WTC11 (cell line): Measurements from ENCODE around the gene NDUFS7. TPM values are rescaled to one million over a fixed set of nuclear protein-coding genes. Genes with fewer than 3 reads are reported as not detected.

Experiments
- ATAC-seq: fragments of 200-7000 bp; cut with Tn5 transposase; 2 replicates; pipeline ENCODE4 v1.10.0; 2021; ENCODE audit warnings: mild to moderate bottlenecking, moderate library complexity
- CTCF ChIA-PET: fragments of 300-600 bp; sonication (Branson Sonifier 250); formaldehyde crosslinking; loops from one replicate; lab custom pipeline; 2021; ENCODE audit warnings: antibody characterized with exemption; lab: Charles Lee
- POLR2A ChIA-PET: fragments of 350-600 bp; sonication (Branson Sonifier 250); formaldehyde crosslinking; loops from one replicate; lab custom pipeline; 2021; ENCODE audit warnings: antibody characterized with exemption; lab: Charles Lee
- DNase-seq: peaks from one replicate; pipeline ENCODE4 v3.0.0; 2021; ENCODE audit warnings: low spot score
- H3K27ac Mint-ChIP-seq: 2 replicates; pipeline ENCODE4 v1.8.0; 2021; ENCODE audit warnings: mixed read lengths
- H3K27me3 Mint-ChIP-seq: 2 replicates; pipeline ENCODE4 v1.8.0; 2021; ENCODE audit warnings: low read depth, mild to moderate bottlenecking, moderate library complexity, mixed read lengths
- H3K36me3 Mint-ChIP-seq: 2 replicates; pipeline ENCODE4 v1.8.0; 2021; ENCODE audit warnings: mixed read lengths
- H3K4me1 Mint-ChIP-seq: 2 replicates; pipeline ENCODE4 v1.8.0; 2022; ENCODE audit warnings: mixed read lengths
- H3K4me3 Mint-ChIP-seq: 2 replicates; pipeline ENCODE4 v1.8.0; 2021; ENCODE audit warnings: mild to moderate bottlenecking, moderate library complexity, mixed read lengths
- H3K9me3 Mint-ChIP-seq: 2 replicates; pipeline ENCODE4 v1.8.0; 2021; ENCODE audit warnings: mixed read lengths
- ATF3 ChIP-seq: sonication (generic); formaldehyde crosslinking; conservative IDR thresholded peaks from 2 replicates; pipeline ENCODE4 v1.8.1; 2022; ENCODE audit warnings: mild to moderate bottlenecking, missing genetic modification reagents
- FOXP1 ChIP-seq: sonication (generic); formaldehyde crosslinking; IDR thresholded peaks from 2 replicates; pipeline ENCODE4 v1.8.0; 2022; ENCODE audit warnings: missing genetic modification reagents, mild to moderate bottlenecking, moderate library complexity, borderline replicate concordance
- GTF2I ChIP-seq: fragments of 250-450 bp; sonication (Bioruptor Pico); conservative IDR thresholded peaks from 2 replicates; pipeline ENCODE4 v1.4.0; 2021; ENCODE audit warnings: mild to moderate bottlenecking
- MXD4 ChIP-seq: fragments of 250-450 bp; sonication (Bioruptor Pico); IDR thresholded peaks from 2 replicates; pipeline ENCODE4 v1.8.0; 2021; ENCODE audit warnings: mild to moderate bottlenecking, moderate library complexity, borderline replicate concordance
- NR1H2 ChIP-seq: sonication (generic); formaldehyde crosslinking; IDR thresholded peaks from 2 replicates; pipeline ENCODE4 v1.9.0; 2021; ENCODE audit warnings: mild to moderate bottlenecking, moderate library complexity, missing genetic modification reagents
- TP53 ChIP-seq: sonication (generic); formaldehyde crosslinking; IDR thresholded peaks from 2 replicates; pipeline ENCODE4 v1.8.1; 2023; ENCODE audit warnings: mild to moderate bottlenecking, missing genetic modification reagents
- total RNA-seq: library from RNA; stranded (reverse); gene quantifications from 3 replicates; pipeline ENCODE4 v1.2.3, GENCODE V29; 2021
- TF ChIP-seq, protein P1 (sequence below): sonication (generic); formaldehyde crosslinking; IDR thresholded peaks from 2 replicates; pipeline ENCODE4 v1.8.0; 2023; ENCODE audit warnings: missing genetic modification reagents, mild to moderate bottlenecking, borderline replicate concordance
- TF ChIP-seq, protein P2 (sequence below): sonication (generic); formaldehyde crosslinking; IDR thresholded peaks from 2 replicates; pipeline ENCODE4 v1.8.1; 2023; ENCODE audit warnings: mild to moderate bottlenecking, missing genetic modification reagents
- TF ChIP-seq, protein P3 (sequence below): fragments of 250-450 bp; sonication (Bioruptor Pico); IDR thresholded peaks from 2 replicates; pipeline ENCODE4 v2.1.2; 2022; ENCODE audit warnings: mild to moderate bottlenecking, moderate library complexity
- TF ChIP-seq, protein P4 (sequence below): sonication (generic); formaldehyde crosslinking; IDR thresholded peaks from 2 replicates; pipeline ENCODE4 v1.8.0; 2023; ENCODE audit warnings: missing genetic modification reagents
- TF ChIP-seq, protein P5 (sequence below): sonication (generic); formaldehyde crosslinking; IDR thresholded peaks from 2 replicates; pipeline ENCODE4 v1.8.0; 2023; ENCODE audit warnings: mild to moderate bottlenecking, missing genetic modification reagents

Gene NDUFS7
- total RNA-seq, 1 experiment from 2014 or later: 136 TPM

DNA sequence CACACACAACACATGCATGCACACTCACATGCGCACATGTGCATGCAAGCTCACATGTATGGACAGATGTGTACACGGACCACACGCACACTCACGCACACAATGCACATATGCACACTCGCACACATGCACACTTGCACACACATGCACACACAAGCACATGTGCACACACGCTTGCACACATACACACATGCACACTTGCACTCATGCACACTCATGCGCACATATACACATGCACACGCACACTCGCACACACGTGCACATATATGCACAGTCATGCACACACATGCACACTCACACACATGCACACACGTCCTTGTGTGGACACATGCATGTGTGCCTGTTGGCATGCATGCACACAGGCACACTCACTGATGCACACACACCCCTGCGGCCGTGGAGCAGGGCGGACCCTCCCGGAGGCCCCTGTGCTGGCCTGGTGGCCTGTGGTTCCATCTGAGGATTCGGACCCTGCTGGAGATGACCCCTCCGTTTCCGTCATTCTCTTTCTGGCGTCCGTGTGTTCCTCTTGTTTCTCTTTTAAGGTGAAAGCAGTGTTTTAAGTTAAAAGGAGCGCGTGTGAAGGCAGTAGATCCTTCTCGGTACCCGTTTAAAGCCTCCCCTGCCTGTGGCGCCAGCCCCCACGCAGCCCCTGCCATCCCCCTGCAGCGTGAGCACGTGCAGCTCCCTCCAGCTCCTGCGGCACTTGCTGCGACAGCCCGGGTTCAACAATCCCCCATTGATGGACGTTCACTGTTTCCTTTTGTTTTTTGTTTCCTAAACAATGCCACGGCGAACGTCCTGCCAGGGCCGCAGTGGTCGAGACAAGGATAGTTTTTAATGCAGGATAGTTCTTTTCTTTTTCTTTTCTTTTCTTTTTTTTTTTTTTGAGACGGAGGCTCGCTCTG, 5.6 kb downstream of the NDUFS7 start:
- peaks cover 6% of the 10 kb centered on the region for H3K4me1 Mint-ChIP-seq
- CTCF ChIA-PET: interaction anchor here (0.7 kb wide), 1 partner anchor 72 kb away, joined by 3 read pairs; no protein-coding TSS in a partner anchor
- ATAC-seq (no peak), DNase-seq (no peak)
- peaks cover 22% of the 10 kb centered on the region for H3K36me3 Mint-ChIP-seq
- H3K27me3 Mint-ChIP-seq: no peaks in the 10 kb centered on the region
- no peak overlapping the region for H3K27ac Mint-ChIP-seq
- TF ChIP-seq, protein P1, sequence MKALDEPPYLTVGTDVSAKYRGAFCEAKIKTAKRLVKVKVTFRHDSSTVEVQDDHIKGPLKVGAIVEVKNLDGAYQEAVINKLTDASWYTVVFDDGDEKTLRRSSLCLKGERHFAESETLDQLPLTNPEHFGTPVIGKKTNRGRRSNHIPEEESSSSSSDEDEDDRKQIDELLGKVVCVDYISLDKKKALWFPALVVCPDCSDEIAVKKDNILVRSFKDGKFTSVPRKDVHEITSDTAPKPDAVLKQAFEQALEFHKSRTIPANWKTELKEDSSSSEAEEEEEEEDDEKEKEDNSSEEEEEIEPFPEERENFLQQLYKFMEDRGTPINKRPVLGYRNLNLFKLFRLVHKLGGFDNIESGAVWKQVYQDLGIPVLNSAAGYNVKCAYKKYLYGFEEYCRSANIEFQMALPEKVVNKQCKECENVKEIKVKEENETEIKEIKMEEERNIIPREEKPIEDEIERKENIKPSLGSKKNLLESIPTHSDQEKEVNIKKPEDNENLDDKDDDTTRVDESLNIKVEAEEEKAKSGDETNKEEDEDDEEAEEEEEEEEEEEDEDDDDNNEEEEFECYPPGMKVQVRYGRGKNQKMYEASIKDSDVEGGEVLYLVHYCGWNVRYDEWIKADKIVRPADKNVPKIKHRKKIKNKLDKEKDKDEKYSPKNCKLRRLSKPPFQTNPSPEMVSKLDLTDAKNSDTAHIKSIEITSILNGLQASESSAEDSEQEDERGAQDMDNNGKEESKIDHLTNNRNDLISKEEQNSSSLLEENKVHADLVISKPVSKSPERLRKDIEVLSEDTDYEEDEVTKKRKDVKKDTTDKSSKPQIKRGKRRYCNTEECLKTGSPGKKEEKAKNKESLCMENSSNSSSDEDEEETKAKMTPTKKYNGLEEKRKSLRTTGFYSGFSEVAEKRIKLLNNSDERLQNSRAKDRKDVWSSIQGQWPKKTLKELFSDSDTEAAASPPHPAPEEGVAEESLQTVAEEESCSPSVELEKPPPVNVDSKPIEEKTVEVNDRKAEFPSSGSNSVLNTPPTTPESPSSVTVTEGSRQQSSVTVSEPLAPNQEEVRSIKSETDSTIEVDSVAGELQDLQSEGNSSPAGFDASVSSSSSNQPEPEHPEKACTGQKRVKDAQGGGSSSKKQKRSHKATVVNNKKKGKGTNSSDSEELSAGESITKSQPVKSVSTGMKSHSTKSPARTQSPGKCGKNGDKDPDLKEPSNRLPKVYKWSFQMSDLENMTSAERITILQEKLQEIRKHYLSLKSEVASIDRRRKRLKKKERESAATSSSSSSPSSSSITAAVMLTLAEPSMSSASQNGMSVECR: no peak
- no peak for TF ChIP-seq MXD4 (CRISPR knock-in tag)
- no peak for TF ChIP-seq GTF2I (CRISPR knock-in tag)
- no peak for TF ChIP-seq TP53 (CRISPR knock-in tag)
- TF ChIP-seq NR1H2 (CRISPR knock-in tag): no peak
- 0 out of 2 replicates have a peak, but pooled peaks have one; percentile 25 for TF ChIP-seq ATF3 (CRISPR knock-in tag)
- TF ChIP-seq, protein P2, sequence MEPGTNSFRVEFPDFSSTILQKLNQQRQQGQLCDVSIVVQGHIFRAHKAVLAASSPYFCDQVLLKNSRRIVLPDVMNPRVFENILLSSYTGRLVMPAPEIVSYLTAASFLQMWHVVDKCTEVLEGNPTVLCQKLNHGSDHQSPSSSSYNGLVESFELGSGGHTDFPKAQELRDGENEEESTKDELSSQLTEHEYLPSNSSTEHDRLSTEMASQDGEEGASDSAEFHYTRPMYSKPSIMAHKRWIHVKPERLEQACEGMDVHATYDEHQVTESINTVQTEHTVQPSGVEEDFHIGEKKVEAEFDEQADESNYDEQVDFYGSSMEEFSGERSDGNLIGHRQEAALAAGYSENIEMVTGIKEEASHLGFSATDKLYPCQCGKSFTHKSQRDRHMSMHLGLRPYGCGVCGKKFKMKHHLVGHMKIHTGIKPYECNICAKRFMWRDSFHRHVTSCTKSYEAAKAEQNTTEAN (CRISPR knock-in tag): peak; percentile 96
- TF ChIP-seq, protein P3, sequence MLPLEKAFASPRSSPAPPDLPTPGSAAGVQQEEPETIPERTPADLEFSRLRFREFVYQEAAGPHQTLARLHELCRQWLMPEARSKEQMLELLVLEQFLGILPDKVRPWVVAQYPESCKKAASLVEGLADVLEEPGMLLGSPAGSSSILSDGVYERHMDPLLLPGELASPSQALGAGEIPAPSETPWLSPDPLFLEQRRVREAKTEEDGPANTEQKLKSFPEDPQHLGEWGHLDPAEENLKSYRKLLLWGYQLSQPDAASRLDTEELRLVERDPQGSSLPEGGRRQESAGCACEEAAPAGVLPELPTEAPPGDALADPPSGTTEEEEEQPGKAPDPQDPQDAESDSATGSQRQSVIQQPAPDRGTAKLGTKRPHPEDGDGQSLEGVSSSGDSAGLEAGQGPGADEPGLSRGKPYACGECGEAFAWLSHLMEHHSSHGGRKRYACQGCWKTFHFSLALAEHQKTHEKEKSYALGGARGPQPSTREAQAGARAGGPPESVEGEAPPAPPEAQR (CRISPR knock-in tag): no peak
- 0 out of 2 replicates have a peak, but pooled peaks have one; percentile 60 for TF ChIP-seq FOXP1 (CRISPR knock-in tag)
- TF ChIP-seq, protein P4, sequence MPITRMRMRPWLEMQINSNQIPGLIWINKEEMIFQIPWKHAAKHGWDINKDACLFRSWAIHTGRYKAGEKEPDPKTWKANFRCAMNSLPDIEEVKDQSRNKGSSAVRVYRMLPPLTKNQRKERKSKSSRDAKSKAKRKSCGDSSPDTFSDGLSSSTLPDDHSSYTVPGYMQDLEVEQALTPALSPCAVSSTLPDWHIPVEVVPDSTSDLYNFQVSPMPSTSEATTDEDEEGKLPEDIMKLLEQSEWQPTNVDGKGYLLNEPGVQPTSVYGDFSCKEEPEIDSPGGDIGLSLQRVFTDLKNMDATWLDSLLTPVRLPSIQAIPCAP: no peak
- TF ChIP-seq, protein P5, sequence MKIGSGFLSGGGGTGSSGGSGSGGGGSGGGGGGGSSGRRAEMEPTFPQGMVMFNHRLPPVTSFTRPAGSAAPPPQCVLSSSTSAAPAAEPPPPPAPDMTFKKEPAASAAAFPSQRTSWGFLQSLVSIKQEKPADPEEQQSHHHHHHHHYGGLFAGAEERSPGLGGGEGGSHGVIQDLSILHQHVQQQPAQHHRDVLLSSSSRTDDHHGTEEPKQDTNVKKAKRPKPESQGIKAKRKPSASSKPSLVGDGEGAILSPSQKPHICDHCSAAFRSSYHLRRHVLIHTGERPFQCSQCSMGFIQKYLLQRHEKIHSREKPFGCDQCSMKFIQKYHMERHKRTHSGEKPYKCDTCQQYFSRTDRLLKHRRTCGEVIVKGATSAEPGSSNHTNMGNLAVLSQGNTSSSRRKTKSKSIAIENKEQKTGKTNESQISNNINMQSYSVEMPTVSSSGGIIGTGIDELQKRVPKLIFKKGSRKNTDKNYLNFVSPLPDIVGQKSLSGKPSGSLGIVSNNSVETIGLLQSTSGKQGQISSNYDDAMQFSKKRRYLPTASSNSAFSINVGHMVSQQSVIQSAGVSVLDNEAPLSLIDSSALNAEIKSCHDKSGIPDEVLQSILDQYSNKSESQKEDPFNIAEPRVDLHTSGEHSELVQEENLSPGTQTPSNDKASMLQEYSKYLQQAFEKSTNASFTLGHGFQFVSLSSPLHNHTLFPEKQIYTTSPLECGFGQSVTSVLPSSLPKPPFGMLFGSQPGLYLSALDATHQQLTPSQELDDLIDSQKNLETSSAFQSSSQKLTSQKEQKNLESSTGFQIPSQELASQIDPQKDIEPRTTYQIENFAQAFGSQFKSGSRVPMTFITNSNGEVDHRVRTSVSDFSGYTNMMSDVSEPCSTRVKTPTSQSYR (CRISPR knock-in tag): no peak
- POLR2A ChIA-PET: interaction anchor here (0.7 kb wide), 1 partner anchor 314 kb away, joined by 3 read pairs; no protein-coding TSS in a partner anchor
- no peaks in the 10 kb centered on the region for H3K9me3 Mint-ChIP-seq
- no peak overlapping the region for H3K4me3 Mint-ChIP-seq
